Activated effector memory CD4-positive, alpha-beta T cell treated with anti-CD3 and anti-CD28 coated beads, Interleukin-2, amount 50 U/mL, for 16 hours (primary cell): ENCODE data around the gene XIRP2.
"Not testable (repeated sequence)": the region's sequence is repeated elsewhere in the genome, so short reads cannot be mapped to it uniquely, and the experiment has no call there.

Source experiments
- DNase-seq: peaks from one replicate; pipeline ENCODE4 v3.0.0-alpha.2; 2020

The XIRP2 gene

GRCh38 chr2:167052825-167053224, 164.5 kb downstream of the XIRP2 start:
- DNase-seq, result no peak

DNA sequence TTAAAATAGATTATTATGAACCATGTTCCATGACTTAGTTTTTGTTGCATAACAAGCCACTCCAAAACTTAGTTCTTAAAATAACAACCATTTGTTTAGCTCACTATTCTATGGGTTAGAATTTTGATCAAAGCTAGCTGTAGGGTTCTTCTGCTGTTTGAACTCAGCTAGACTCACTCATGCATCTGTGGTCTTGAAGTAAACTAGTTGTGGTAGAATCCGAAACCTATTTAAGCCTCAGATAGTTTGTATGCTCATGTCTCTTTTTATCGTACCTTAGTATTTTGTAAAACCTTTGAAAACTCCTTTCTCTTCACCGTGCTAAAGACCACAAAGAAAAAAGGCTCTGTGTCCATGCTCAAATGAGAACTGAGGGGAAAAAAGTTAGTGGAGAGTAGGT, 166.6 kb downstream of the XIRP2 start:
- no peak for DNase-seq

DNA sequence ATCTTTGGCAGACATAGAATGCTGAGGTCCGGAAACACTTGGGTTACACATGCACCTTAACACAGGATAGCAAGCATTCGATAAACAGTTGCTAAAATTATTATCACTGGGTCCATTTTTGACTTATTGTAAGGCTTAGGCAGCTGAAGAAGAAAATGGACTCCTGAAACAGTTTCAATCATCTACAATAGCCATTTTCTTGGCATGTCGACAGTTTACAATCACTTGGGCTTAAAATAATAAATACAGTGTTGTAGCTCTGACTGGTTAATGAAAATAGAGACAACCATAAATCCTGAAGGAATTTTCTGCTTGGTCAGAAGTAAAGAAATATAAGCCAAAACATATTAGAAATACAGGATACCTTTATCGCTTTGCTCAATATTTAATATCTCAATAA, 169.2 kb downstream of the XIRP2 start:
- DNase-seq, result no peak

DNA sequence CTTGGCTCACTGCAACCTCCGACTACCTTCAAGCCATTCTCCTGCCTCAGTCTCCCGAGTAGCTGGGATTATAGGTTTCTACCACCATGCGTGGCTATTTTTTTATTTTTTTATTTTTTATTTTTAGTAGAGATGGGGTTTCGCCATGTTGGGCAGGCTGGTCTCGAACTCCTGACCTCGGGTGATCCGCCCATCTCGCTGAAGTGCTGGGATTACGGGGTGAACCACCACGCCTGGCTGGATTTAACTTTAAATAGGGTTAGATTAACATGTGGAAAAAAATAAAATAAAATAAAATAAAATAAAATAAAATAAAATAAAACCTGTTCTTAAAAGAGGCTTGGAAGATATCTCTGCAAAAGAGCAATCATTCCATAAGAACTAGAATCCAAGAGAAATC, 170.9 kb downstream of the XIRP2 start:
- no peak for DNase-seq

DNA sequence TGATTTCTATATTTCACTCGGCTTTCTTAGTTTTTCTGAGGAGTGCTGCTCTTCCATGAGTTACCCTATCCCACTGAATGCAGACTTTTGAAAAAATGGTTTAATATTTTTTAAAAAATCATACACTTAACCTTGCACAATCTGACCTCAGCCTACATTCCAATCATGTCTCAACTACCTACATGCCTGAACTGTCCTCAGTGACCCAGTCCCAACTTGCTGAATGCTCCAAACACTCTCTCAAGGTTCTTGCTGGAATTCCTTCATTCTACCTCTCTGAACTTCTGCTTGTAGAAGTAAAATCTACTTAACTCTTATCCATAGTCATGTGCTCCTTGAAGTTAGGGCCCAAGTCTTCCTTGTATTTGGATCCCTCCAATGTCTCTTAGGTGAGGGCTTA, 181.6 kb downstream of the XIRP2 start:
- DNase-seq, result no peak

DNA sequence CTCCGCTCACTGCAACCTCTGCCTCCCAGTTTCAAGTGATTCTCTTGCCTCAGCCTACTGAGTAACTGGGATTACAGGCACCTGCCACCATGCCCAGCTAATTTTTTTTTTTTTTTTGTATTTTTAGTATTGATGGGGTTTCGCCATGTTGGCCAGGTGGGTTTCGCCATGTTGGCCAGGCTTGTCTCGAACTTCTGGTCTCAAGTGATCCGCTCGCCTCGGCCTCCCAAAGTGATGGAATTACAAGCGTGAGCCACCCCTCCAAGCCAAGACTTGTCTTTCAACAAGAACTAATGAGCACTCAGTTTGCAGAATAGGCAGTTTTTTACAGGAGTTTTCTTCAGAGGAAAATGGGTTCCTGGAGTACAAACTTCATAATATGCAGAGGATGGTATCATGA, 187.4 kb downstream of the XIRP2 start:
- not testable (repeated sequence) for DNase-seq

GRCh38 chr2:167098931-167099330, 210.7 kb downstream of the XIRP2 start:
- not testable (repeated sequence) for DNase-seq

GRCh38 chr2:167100506-167100905, 212.2 kb downstream of the XIRP2 start:
- DNase-seq, result no peak

GRCh38 chr2:167103028-167103756, 214.9 kb downstream of the XIRP2 start:
- no peak for DNase-seq

DNA sequence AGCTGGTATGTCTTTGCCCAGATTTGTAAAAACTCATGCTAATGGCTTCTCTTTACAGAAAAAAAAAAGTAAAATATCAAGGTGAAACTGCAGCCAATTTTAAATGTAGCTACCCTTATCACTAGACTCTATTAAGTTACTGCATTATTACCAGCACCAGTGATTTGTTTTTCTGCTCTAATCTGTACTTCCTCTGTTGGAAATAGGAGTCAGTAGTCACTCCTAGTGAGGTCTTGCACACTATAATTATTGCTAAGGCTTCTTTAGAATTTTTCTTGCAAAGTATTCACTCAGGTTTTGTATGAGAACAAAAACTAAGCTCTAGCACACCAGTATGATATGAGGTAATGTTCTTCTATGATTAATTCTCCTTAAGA, 215.5 kb downstream of the XIRP2 start:
- DNase-seq, result no peak

GRCh38 chr2:167104691-167105090, 216.4 kb downstream of the XIRP2 start:
- no peak for DNase-seq

- DNase-seq, result not testable (repeated sequence)
Measured at GRCh38 chr2:167109682-167110081, 221.4 kb downstream of the XIRP2 start.

DNA sequence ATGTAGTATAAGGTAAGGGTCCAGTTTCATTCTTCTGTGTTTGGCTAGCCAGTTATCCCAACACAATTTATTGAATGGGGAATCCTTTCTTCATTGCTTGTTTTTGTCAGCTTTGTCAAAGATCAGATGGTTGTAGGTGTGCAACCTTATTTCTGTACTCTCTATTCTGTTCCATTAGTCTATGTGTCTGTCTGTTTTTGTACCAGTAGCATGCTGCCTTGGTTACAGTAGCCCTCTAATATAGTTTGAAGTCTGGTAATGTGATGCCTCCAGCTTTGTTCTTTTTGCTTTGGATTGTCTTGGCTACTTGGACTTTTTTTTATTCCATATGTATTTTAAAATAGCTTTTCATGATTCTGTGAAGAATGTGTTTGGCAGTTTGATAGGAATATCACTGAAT, 222.1 kb downstream of the XIRP2 start:
- no peak for DNase-seq

- DNase-seq, result no peak
Measured at GRCh38 chr2:167114018-167114417, 225.7 kb downstream of the XIRP2 start.

GRCh38 chr2:167115541-167115940, 227.3 kb downstream of the XIRP2 start:
- DNase-seq, result no peak

GRCh38 chr2:167122389-167122788, 234.1 kb downstream of the XIRP2 start:
- DNase-seq, result no peak

DNA sequence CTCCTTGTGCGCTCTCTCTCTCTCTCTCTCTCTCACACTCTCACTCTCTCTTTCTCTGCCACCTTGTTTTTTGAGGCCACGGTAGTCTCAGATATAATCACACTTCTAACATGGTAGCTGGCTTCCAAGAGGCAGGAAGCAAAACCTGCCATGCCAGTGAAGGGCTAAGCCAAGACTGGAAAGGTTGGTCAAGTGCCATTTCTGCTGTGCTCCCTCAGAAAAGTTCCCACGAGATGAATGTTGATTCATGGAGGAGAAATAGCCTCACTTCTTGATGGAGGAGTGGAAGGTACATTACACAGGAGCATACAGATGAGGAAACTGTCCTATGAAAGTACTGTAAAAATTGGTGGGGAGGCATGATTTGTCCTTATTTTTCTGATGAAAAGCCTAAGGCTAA, 237.9 kb downstream of the XIRP2 start:
- DNase-seq, result no peak

- DNase-seq, result no peak
Measured at GRCh38 chr2:167127135-167127534, 238.9 kb downstream of the XIRP2 start.

DNA sequence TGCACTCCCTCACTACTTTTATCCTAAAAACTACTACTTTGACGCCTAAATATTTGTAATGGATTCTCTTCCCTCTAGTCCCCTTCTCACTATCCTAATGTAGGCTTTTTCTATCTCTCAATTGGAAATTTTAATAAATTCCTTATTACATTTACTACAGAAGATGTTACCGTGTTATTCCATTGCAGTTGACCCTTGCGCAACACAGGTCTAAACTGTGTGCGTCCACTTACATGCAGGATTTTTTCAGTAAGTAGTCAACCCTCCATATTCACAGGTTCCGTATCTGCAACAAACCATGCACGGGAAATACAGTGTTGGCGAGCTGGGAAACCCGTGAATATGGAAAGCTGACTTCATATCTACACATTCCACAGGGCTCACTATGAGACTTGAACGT, 239.8 kb downstream of the XIRP2 start:
- no peak for DNase-seq

GRCh38 chr2:167132066-167132465, 243.8 kb downstream of the XIRP2 start:
- DNase-seq, result no peak

GRCh38 chr2:167132906-167133555, 244.8 kb downstream of the XIRP2 start:
- no peak for DNase-seq

DNA sequence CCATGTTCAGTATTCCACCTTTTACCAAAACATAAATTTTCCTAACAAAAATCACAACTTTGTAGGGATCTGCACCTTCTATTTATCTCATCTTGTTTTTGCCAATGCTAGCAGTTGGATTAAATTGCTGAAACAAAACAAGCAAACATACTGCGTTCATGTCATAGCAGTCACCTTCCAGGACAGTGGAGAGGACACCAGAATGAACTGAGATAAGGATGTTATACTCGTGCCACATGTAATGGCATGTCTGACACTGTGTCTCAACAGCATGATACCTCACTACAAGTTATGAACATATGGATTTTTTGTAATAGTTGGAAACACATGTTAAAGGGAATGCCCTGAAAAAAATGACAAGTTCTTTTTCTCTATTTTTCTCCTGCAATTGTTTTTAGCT, 245.3 kb downstream of the XIRP2 start:
- no peak for DNase-seq

GRCh38 chr2:167134381-167135072, 246.2 kb downstream of the XIRP2 start:
- DNase-seq, result no peak

DNA sequence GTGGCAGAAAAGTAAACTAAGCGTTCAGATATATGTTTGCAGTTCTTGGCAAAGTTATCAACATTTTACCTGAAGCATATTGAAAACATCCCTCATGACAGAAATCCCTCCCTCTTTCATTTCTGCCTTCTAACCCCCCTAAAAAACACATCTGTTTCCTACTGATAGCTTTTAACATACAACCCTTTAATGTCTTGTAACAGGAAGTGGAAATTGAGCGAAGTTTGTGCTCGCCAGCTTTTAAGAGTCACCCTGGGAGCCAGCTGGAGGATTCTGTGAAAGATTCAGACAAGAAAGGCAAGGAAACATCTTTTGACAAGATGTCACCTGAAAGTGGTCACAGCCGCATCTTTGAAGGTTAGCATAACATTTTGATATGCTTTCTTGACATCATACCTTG, 247.4 kb downstream of the XIRP2 start:
- no peak for DNase-seq
